ENCODE results near the gene FUT8.

The FUT8 gene

DNA sequence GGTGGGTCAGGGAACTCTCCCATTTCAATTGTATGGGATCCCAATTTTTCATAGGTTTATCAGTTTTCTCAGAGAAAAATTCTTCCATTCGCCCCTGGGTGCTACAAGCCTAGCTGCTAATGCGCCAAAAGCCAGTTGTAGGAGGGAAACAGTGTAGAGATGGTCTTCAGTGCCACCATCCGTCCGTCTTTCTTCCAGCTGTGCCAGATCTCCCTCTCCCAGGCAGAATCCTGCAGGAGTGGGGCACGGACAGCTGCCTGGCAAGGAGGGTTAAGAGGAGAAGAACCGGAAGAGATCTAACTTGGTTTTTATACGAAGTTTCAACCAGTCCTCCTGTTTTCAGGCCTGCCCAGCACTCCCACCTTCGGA lies 38.9 kb upstream of the FUT8 start:
- H3K9ac ChIP-seq (ENCODE audit: insufficient read length, low read depth) = no peak overlapping the region
- H3K4me3 ChIP-seq (ENCODE audit: insufficient read length, low read depth) = no peak overlapping the region
- DNase-seq (ENCODE audit: low read depth, low spot score) = no peak
- H3K9me3 ChIP-seq (ENCODE audit: insufficient read depth, low read length) = no peaks in the 10 kb centered on the region
- no peaks in the 10 kb centered on the region for H3K27me3 ChIP-seq (ENCODE audit: insufficient read depth, insufficient read length)
- H3K36me3 ChIP-seq (ENCODE audit: insufficient read depth, insufficient read length, low read length) = no peaks in the 10 kb centered on the region
- TF ChIP-seq ZNF274 (IDR thresholded peaks at IDR 0.05; ENCODE audit: low read depth, low read length) = no peak
- TF ChIP-seq SUZ12 (IDR thresholded peaks at IDR 0.05; ENCODE audit: extremely low read depth, insufficient read depth, insufficient read length) = no peak
- no peak for TF ChIP-seq YY1 (IDR thresholded peaks at IDR 0.05; ENCODE audit: insufficient read depth, insufficient read length)
- no peaks in the 10 kb centered on the region for H3K4me1 ChIP-seq (ENCODE audit: insufficient read depth, insufficient read length)

DNA sequence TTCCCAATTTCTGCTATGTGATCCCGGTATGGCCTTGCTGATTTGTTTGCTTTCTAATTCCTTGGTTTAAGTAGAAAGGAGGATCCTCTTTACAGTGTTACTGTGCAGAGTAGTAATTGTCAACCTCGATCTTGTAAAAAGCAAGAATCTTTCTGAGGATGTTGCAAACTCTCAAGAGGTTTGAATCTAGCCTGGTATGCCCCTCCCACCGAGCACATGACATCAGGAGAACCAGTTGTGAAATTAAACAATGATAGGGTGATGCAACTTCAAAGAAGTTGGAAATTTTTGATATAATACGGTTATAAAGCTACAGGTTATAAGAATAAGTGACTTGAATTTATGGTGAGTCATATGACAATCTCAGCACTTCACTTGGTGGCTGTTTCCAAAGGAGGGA lies 35.0 kb upstream of the FUT8 start:
- no peaks in the 10 kb centered on the region for H3K4me1 ChIP-seq (ENCODE audit: insufficient read depth, insufficient read length)
- no peaks in the 10 kb centered on the region for H3K36me3 ChIP-seq (ENCODE audit: insufficient read depth, insufficient read length, low read length)
- no peak for TF ChIP-seq SUZ12 (IDR thresholded peaks at IDR 0.05; ENCODE audit: extremely low read depth, insufficient read depth, insufficient read length)
- no peak overlapping the region for H3K9ac ChIP-seq (ENCODE audit: insufficient read length, low read depth)
- H3K9me3 ChIP-seq (ENCODE audit: insufficient read depth, low read length) = no peaks in the 10 kb centered on the region
- no peaks in the 10 kb centered on the region for H3K27me3 ChIP-seq (ENCODE audit: insufficient read depth, insufficient read length)
- H3K4me3 ChIP-seq (ENCODE audit: insufficient read length, low read depth) = no peak overlapping the region
- DNase-seq (ENCODE audit: low read depth, low spot score) = no peak

DNA sequence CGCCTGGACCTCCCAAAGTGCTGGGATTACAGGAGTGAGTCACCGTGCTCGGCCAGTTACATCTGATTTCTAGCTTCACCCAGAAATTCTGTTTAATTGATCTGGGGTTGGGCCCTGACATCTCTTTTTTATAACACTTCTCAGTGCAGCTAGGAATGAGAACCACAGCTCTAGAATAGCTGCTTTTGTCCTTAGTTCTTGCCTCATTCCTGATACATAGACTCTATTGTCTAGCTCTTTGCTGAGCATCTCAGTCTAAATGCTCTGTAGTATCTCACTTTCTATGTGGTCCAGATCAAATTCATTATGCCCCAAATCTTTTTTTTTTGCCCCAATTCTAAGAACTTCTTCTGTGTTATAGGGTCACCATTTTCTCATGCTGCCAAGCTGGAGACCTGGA lies 29.9 kb upstream of the FUT8 start:
- no peak for TF ChIP-seq SUZ12 (IDR thresholded peaks at IDR 0.05; ENCODE audit: extremely low read depth, insufficient read depth, insufficient read length)
- no peak for TF ChIP-seq YY1 (IDR thresholded peaks at IDR 0.05; ENCODE audit: insufficient read depth, insufficient read length)
- no peak for TF ChIP-seq ZNF274 (IDR thresholded peaks at IDR 0.05; ENCODE audit: low read depth, low read length)
- Histone ChIP-seq H3K4me1 (ENCODE audit: insufficient read depth, insufficient read length) (no peaks in the 10 kb centered on the region), H3K36me3 (ENCODE audit: insufficient read depth, insufficient read length, low read length) (no peaks in the 10 kb centered on the region), H3K9ac (ENCODE audit: insufficient read length, low read depth) (no peak overlapping the region), H3K4me3 (ENCODE audit: insufficient read length, low read depth) (no peak overlapping the region), H3K9me3 (ENCODE audit: insufficient read depth, low read length) (no peaks in the 10 kb centered on the region), H3K27me3 (ENCODE audit: insufficient read depth, insufficient read length) (no peaks in the 10 kb centered on the region)
- no peak for DNase-seq (ENCODE audit: low read depth, low spot score)

DNA sequence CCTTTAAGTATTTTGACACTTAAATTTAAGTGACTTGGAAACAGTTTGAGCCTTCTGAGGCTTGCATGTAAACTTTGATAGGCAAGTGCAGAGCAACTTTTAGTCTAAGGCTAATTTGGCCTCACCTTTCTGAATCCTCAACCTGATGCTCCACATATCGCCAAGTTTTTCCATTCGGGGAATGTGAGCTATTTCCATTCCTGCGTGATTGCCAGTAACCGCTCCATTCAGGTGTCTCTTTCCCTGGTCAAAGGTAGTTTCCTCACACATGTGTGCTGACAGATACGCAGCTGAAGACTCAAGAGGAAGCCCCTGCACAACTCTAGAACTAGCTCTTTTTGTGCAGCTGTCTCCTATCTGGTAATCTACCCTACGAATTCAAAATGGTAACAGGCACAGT lies 25.4 kb upstream of the FUT8 start:
- Histone ChIP-seq H3K27me3 (ENCODE audit: insufficient read depth, insufficient read length) (no peaks in the 10 kb centered on the region), H3K36me3 (ENCODE audit: insufficient read depth, insufficient read length, low read length) (no peaks in the 10 kb centered on the region), H3K9me3 (ENCODE audit: insufficient read depth, low read length) (no peaks in the 10 kb centered on the region), H3K4me3 (ENCODE audit: insufficient read length, low read depth) (no peak overlapping the region), H3K9ac (ENCODE audit: insufficient read length, low read depth) (no peak overlapping the region), H3K4me1 (ENCODE audit: insufficient read depth, insufficient read length) (no peaks in the 10 kb centered on the region)
- TF ChIP-seq SUZ12 (IDR thresholded peaks at IDR 0.05; ENCODE audit: extremely low read depth, insufficient read depth, insufficient read length) (no peak), ZNF274 (IDR thresholded peaks at IDR 0.05; ENCODE audit: low read depth, low read length) (no peak)
- DNase-seq (ENCODE audit: low read depth, low spot score) = no peak

DNA sequence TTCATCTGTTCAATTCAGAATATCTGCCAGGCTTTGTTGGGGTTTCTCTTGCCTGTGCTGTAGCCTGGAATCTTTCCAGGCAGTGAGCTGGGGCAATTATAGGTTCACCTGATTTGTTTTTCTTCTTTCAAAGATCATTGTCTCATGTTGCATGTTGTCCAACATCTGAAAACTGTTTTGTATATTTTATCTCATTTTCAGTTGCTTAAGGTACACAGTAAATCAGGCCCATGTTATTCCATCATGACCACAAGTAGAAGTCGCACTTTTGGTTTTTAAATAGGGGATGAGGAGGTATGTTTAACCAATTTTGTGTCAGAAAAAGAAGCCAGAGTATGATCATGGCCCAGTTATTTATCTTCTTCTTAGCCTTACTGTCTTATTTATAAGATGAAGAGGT lies 24.9 kb upstream of the FUT8 start:
- H3K36me3 ChIP-seq (ENCODE audit: insufficient read depth, insufficient read length, low read length) = no peaks in the 10 kb centered on the region

DNA sequence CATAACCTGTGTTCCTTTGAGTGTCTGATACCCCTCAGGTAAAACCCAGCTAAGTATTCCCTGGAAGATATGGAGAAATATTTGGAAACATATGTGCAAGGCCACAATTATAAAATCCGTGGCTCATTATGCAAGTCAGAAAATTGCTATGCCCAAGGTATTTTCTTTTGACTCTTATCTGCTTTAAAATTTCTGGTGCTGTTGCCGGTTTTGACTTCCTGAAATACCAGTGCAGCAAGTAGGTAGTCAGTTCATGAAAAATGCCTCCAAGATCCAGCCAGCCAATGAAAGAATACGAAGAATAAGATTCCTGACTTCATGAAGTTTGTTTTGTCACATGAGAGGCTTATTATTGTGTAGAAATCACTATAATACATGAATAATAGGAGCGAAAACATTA lies 20.2 kb upstream of the FUT8 start:
- H3K4me1 ChIP-seq (ENCODE audit: insufficient read depth, insufficient read length) = no peaks in the 10 kb centered on the region
- no peak overlapping the region for H3K9ac ChIP-seq (ENCODE audit: insufficient read length, low read depth)
- no peak for DNase-seq (ENCODE audit: low read depth, low spot score)
- H3K4me3 ChIP-seq (ENCODE audit: insufficient read length, low read depth) = no peak overlapping the region
- H3K9me3 ChIP-seq (ENCODE audit: insufficient read depth, low read length) = peaks cover 20% of the 10 kb centered on the region; the same call in 1 of the 2 replicates
- no peak for TF ChIP-seq SUZ12 (IDR thresholded peaks at IDR 0.05; ENCODE audit: extremely low read depth, insufficient read depth, insufficient read length)
- no peak for TF ChIP-seq ZNF274 (IDR thresholded peaks at IDR 0.05; ENCODE audit: low read depth, low read length)
- TF ChIP-seq YY1 (IDR thresholded peaks at IDR 0.05; ENCODE audit: insufficient read depth, insufficient read length) = no peak
- no peaks in the 10 kb centered on the region for H3K36me3 ChIP-seq (ENCODE audit: insufficient read depth, insufficient read length, low read length)
- H3K27me3 ChIP-seq (ENCODE audit: insufficient read depth, insufficient read length) = no peaks in the 10 kb centered on the region

More for the DNA sequence above, 24.9 kb upstream of the FUT8 start:
- no peak for TF ChIP-seq YY1 (IDR thresholded peaks at IDR 0.05; ENCODE audit: insufficient read depth, insufficient read length)
- TF ChIP-seq SUZ12 (IDR thresholded peaks at IDR 0.05; ENCODE audit: extremely low read depth, insufficient read depth, insufficient read length) = no peak
- no peak for TF ChIP-seq ZNF274 (IDR thresholded peaks at IDR 0.05; ENCODE audit: low read depth, low read length)
- H3K27me3 ChIP-seq (ENCODE audit: insufficient read depth, insufficient read length) = no peaks in the 10 kb centered on the region
- H3K9ac ChIP-seq (ENCODE audit: insufficient read length, low read depth) = no peak overlapping the region
- DNase-seq (ENCODE audit: low read depth, low spot score) = no peak
- no peaks in the 10 kb centered on the region for H3K4me1 ChIP-seq (ENCODE audit: insufficient read depth, insufficient read length)
- no peak overlapping the region for H3K4me3 ChIP-seq (ENCODE audit: insufficient read length, low read depth)
- no peaks in the 10 kb centered on the region for H3K9me3 ChIP-seq (ENCODE audit: insufficient read depth, low read length)

DNA sequence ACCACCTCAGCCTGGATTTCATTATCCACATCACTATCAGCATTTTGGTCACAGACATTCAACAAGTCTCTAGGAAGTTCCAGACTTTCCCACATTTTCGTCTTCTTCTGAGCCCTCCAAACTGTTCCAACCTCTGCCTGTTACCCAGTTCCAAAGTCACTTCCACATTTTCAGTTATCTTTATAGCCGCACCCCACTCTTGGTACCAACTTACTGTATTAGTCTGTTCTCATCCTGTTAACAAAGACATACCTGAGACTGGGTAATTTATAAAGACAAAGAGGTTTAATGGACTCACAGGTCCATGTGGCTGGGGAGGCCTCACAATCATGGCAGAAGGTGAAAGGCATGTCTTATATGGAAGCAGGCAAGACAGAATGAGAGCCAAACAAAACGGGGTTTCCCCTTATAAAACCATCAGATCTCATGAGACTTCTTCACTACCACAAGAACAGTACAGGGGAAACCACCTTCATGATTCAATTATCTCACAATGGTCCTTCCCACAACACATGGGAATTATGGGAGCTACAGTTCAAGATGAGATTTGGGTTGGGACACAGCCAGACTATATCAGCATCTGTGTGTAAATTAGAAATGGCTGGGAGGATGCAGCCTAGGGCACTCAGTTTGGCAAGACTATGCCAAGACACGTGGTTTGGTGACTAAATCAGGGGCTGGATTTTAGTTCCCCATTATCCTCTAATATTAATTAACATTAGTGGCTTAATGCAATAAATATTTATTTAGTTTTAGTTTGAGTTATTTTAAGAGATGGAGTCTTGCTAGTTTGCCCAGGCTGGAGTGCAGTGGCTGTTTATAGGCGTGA lies 16.2 kb upstream of the FUT8 start:
- Histone ChIP-seq H3K4me3 (ENCODE audit: insufficient read length, low read depth) (no peak overlapping the region), H3K27me3 (ENCODE audit: insufficient read depth, insufficient read length) (no peaks in the 10 kb centered on the region)
- no peak for TF ChIP-seq SUZ12 (IDR thresholded peaks at IDR 0.05; ENCODE audit: extremely low read depth, insufficient read depth, insufficient read length)
- TF ChIP-seq YY1 (IDR thresholded peaks at IDR 0.05; ENCODE audit: insufficient read depth, insufficient read length) = no peak
- TF ChIP-seq ZNF274 (IDR thresholded peaks at IDR 0.05; ENCODE audit: low read depth, low read length) = no peak

More for the DNA sequence above, 16.2 kb upstream of the FUT8 start:
- Histone ChIP-seq H3K4me1 (ENCODE audit: insufficient read depth, insufficient read length) (no peaks in the 10 kb centered on the region), H3K36me3 (ENCODE audit: insufficient read depth, insufficient read length, low read length) (no peaks in the 10 kb centered on the region), H3K9me3 (ENCODE audit: insufficient read depth, low read length) (peaks cover 20% of the 10 kb centered on the region; the same call in 1 of the 2 replicates), H3K9ac (ENCODE audit: insufficient read length, low read depth) (no peak overlapping the region)
- no peak for DNase-seq (ENCODE audit: low read depth, low spot score)
